Activated CD8-positive, alpha-beta memory T cell treated with anti-CD3 and anti-CD28 coated beads, Interleukin-2, amount 50 U/mL, for 4 hours (primary cell): ENCODE results near the gene NR1H3.

ENCODE experiments used
- DNase-seq: peaks from one replicate; pipeline ENCODE4 v3.0.0-alpha.2; 2020

The NR1H3 gene

DNA sequence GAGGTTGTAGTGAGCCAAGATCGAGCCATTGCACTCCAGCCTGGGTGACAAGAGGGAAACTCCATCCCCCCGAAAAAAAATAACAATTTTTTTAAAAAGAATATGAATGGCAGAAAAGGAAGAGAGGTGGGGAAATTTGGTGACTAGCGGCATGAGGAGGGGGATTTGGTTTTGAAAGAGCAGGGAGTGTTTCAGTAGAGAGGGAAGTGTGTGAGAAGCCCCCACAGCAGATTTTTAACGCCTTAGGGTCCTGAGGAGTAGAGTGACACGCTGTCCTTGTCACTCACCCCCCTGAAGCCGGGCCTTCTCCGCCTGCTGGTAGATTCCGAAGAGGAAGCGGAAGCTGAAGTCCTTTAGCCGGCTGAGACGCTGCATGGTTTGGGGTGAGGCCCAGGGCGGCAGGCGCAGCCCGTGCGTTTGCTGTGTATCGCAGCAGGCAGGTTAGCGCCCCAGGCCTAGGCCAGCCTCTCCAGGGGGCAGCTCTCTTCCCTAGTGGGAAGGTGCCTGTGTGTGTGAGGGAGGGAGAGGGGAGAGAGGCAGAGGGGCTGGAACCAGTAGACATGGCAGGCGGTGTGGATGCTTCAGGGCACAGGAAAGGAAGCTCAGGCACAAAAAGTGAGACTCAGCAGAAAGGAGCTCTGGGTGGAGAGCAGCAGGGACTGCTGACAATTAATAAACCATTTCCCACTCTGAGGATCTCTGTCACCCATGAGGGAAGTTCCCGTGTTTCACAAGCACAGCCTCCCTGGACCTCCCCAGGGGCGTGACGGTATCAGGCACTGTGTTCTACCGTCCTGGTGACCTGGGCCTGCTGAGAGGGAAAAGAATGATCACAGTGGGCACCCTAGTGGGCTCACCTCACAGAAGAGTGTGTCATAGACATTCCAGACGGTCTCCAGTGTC, 13.1 kb upstream of the NR1H3 start:
- no peak for DNase-seq

GRCh38 chr11:47245611-47246357, 12.0 kb upstream of the NR1H3 start:
- no peak for DNase-seq

GRCh38 chr11:47247502-47247901, 10.3 kb upstream of the NR1H3 start:
- DNase-seq, result no peak

GRCh38 chr11:47248304-47248663, 9.5 kb upstream of the NR1H3 start:
- no peak for DNase-seq

DNA sequence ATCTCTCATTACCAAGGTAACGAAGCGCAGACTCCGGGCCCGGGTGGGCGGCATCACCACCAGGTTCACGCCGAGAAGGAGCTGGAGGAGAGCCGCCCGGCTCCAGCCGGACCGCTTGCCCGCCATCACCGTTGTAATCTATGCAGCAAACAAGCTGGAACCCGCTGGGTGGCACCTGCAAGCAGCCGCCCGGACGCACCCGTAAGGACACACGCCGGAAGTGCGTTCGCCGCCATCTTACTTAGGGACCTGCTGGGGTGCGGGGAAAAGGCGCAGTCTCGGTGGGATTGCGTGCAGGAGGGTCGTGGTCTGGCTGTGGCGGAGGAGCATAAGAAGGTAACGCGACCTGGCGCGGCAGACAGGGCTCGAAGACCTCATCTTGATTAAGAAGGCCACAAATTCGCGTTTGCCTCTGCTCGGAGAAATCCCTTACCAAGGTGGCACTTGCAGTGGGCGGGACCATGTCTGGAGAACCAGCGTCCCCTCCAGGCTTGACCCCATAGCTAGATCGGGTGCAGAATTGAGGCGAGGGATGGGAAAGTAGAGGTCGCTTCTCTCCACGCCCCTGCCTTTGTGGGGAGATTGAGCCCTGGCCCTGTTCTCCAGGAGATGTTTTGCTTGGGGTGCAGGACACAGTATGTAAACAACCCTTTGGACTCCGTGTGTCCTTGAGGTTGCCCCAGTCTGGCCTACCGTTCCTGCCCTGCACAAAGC, 9.0 kb upstream of the NR1H3 start, which contains the start of gene ACP2:
ACP2 (minus strand) TSS at position 151 of the 714 bp plus-strand sequence; CDS start at position 126, 25 bp downstream.
- DNase-seq, result peak; percentile 84

DNA sequence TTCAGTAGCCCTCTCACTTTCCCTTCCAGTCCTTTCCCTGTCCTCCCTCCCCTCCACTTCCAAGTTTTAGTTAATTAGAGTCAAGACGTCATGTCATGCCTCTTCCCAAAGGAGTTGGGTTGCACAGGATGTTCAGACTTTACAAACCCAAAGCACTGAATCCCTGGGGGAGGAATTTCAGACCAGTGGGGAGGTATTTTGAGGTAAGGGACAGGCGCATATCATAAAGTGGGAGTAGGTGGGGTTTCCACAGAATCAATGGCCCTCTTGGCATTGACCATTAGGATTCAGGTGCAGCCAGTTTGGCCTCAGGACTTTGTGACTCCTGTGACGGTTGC, 8.4 kb upstream of the NR1H3 start:
- no peak for DNase-seq

DNA sequence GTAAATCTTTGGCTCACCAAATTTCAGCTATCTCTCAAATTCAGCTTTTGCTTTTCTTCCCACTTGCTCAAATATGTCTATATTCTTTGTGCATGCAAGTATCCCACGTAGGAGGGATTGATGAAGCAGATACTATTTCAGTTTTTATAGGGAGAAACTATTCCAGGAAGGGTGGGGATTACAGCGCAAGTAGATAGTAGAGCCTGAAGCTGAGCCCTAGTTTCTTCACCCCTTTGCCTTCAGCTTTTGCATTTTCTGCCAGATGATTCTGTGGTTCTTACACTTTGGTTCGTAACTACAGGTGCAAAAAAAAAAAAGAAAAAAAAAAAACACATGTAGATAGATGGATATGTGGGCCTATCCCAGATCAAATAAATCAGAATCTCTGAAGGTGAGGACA, 6.0 kb upstream of the NR1H3 start:
- no peak for DNase-seq

DNA sequence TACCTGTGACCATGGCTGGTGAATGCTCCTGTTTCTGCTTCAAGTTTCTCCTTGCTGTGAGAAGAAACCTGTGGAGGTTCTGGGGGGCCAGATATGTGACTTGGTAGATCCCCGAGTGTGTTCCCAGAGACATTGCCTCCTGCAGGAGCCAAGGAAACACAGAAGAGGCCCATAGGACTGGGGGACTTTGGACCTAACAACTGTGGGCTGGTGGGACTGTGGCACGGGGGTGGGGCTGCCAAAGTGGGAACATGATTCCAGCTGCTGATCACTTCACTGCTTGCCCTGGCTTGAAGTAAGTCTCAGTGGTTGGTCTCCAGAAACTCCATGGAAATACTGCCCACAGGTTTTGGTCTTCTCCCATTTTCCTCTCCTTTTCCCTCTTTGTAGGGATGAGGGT, 4.1 kb upstream of the NR1H3 start:
- DNase-seq, result no peak

- no peak for DNase-seq
Observed at GRCh38 chr11:47254386-47254785, 3.4 kb upstream of the NR1H3 start.

DNA sequence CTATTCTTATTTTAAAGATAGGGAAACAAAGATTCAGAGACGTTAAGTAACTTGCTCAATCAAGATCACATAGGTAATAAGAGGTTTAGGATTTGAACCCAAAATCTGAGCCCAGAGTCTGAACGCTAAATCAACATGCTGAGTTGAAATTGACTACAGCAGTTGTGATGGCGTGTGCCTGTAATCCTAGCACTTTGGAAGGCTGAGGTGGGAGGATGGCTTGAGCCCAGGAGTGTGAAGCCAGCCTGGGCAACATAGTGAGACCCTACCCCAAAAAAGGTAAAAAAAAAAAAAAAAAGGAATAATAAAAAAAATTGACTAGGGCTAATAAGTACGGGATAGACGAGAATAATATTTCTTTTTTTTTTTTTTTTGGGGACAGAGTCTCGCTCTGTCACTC, 1.4 kb upstream of the NR1H3 start:
- no peak for DNase-seq

DNA sequence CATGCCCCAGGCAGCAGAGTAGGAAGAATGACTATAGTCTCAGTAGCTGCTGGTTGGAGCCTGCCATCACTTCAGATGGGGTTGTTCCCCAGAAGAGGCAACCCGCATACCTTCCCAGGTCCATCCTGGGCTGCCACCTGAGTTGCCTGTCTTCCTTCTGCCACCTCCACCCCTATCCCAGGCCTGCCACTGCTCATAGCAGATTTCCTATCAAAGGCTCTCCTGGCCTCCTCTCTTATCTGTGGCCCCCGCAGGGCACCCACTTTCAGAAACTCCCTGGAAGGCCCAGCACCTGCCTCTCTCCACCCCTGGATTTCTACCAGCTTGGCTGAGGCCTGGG, 649 bp upstream of the NR1H3 start:
- no peak for DNase-seq

DNA sequence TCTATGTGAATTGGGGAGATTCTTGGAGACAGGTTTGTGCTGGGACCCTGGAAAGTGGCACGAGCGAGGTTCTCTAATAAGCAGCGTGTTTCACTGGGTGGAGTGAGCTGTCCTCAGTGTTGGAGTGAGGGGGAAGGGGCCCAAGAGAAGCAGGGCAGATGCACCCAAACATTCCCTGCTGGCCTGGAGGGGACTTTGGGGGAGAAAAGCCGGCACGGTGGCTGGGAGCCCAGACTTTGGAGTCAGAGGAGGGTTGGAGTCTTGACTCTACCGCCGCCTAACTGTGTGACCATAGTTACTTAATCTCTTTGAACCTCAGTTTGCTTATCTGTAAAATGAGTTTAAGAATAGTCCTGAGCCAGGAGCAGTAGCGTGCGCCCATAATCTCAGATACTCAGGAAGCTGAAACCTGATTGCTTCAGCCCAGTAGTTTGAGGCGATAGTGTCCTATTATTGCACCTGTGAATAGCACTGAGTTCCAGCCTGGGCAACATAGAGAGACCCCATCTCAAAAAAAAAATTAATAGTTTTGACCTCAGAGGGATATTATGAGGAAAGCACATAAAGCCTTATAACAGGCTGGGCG, 614 bp downstream of the NR1H3 start:
- DNase-seq, result no peak

- peak; percentile 45 for DNase-seq
Observed at GRCh38 chr11:47259232-47259977, 1.6 kb downstream of the NR1H3 start.

DNA sequence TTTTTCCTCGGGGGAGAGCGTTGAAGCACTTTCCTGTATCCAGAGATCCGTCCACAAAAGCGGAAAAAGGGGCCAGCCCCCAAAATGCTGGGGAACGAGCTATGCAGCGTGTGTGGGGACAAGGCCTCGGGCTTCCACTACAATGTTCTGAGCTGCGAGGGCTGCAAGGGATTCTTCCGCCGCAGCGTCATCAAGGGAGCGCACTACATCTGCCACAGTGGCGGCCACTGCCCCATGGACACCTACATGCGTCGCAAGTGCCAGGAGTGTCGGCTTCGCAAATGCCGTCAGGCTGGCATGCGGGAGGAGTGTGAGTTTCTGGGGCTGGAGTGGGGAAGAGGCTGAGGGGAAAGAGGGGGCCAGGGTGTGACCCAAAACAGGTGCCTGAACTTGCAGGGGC, 2.6 kb downstream of the NR1H3 start:
- no peak for DNase-seq

DNA sequence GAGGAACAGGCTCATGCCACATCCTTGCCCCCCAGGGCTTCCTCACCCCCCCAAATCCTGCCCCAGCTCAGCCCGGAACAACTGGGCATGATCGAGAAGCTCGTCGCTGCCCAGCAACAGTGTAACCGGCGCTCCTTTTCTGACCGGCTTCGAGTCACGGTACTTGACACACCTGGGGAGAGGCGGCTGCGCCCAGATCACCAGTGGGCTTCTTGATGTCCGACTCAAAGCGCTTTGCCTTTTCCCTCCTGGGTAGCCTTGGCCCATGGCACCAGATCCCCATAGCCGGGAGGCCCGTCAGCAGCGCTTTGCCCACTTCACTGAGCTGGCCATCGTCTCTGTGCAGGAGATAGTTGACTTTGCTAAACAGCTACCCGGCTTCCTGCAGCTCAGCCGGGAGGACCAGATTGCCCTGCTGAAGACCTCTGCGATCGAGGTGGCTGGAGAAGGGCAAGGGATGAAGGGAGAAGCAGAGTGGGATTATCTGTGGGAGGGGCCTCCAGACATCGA, 3.5 kb downstream of the NR1H3 start:
- no peak for DNase-seq

GRCh38 chr11:47264119-47264518, 6.3 kb downstream of the NR1H3 start:
- no peak for DNase-seq

DNA sequence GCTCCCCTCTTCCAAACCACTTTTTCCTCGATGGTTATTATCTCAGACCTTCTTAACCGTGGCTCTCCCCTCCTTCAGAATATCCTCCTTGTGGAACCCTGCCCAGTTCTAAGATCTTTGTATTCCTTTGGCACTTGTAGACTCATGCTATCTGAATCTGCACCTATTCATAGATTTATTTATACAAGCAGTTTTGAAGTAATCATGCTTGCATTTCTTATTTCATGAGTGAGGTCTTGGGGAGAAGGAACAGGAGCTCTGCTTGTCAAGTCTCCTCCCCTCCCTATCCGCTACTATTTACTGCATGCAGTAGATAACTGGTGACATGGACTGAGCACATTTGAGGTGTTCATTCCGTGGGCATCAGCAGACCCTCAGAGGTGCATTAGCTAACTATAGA, 6.7 kb downstream of the NR1H3 start:
- DNase-seq, result no peak

DNA sequence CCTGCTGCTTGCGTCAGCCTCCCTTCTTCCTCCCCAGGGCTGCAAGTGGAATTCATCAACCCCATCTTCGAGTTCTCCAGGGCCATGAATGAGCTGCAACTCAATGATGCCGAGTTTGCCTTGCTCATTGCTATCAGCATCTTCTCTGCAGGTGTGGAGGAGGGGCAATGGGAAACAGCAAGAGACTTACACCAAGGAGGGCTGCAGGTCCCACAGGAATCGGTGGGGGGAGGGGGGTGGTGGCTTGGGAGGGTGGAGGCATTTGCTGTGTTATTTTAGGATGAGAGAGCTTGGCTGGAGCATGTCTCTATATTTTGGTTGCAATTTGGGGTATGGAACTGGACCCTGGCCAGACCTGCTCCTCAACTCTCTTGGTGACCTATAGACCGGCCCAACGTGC, 10.1 kb downstream of the NR1H3 start:
- no peak for DNase-seq

DNA sequence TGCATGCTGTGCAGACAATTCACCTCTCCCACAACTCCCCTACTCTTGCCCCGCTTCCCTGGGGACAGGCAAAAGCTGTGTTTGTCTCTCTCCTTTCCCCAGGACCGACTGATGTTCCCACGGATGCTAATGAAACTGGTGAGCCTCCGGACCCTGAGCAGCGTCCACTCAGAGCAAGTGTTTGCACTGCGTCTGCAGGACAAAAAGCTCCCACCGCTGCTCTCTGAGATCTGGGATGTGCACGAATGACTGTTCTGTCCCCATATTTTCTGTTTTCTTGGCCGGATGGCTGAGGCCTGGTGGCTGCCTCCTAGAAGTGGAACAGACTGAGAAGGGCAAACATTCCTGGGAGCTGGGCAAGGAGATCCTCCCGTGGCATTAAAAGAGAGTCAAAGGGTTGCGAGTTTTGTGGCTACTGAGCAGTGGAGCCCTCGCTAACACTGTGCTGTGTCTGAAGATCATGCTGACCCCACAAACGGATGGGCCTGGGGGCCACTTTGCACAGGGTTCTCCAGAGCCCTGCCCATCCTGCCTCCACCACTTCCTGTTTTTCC, 10.7 kb downstream of the NR1H3 start:
- DNase-seq, result no peak

GRCh38 chr11:47269002-47269828, 11.4 kb downstream of the NR1H3 start:
- DNase-seq, result peak; percentile 84

- DNase-seq, result peak; percentile 92
Observed at GRCh38 chr11:47269829-47270305, 12.1 kb downstream of the NR1H3 start, which contains the start of gene MADD. TSS of gene MADD (plus strand) at chr11:47270133.
